K562 (cell line): ENCODE results near the gene TNPO2.

Experiments used
- CAMTA2 ChIP-seq: fragments of 250-450 bp; sonication (Bioruptor Pico); conservative IDR thresholded peaks from 2 replicates; pipeline ENCODE4 v1.5.1; 2022
- CREM ChIP-seq: IDR thresholded peaks from 2 replicates; pipeline ENCODE4 v1.6.1; 2014; ENCODE audit warnings: antibody characterized with exemption, low read depth
- MAFK ChIP-seq: IDR thresholded peaks from 2 replicates; pipeline ENCODE4 v1.6.1; 2011; ENCODE audit warnings: low read length, improper control_type of control experiment
- PCBP2 ChIP-seq: fragments of 200-400 bp; formaldehyde crosslinking; IDR thresholded peaks from 2 replicates; pipeline ENCODE4 v1.6.1; 2018; ENCODE audit warnings: low read length, low read depth, mild to moderate bottlenecking, moderate library complexity; ENCODE audit not compliant: poor library complexity, severe bottlenecking
- ZSCAN29 ChIP-seq: fragments of 450-650 bp; IDR thresholded peaks from 2 replicates; pipeline ENCODE4 v1.6.1; 2017
- TF ChIP-seq, protein P1 (sequence below), 3 experiments: IDR thresholded peaks in 2 of 3; conservative IDR thresholded peaks in 1 of 3; 2 replicates each; pipeline ENCODE4 v1.5.1; 2011 to 2012; ENCODE audit warnings: low read length in 3 of 3, mild to moderate bottlenecking in 3 of 3, control low read depth in 2 of 3, improper control_type of control experiment in 1 of 3, inconsistent platforms in 1 of 3, low read depth in 1 of 3, mixed read lengths in 1 of 3, moderate library complexity in 1 of 3; ENCODE audit not compliant: insufficient read depth in 2 of 3
- TF ChIP-seq, protein P2 (sequence below): fragments of 250-450 bp; sonication (Bioruptor Pico); IDR thresholded peaks from 2 replicates; pipeline ENCODE4 v1.4.0; 2020; ENCODE audit warnings: mild to moderate bottlenecking

DNA sequence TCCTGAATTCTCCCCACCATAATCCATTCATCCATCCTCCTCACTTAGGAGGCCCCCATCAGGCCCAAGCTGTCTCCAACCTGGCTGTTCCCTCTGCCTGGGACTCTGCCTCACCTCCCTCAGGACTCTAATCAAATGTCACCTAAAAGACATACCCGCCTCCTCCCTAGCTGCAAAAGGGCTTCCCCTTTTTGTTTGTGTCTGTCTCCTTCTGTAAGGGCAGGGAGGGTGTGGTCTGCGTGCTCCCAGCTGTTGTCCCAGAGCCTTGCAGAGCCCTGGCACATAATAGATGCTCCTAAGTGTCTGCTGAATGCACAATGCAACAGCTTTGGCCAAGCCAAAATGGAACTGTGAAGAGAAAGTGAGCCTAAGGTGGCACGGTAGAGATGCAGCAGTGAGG lies 6.3 kb upstream of the TNPO2 start:
- no peak for TF ChIP-seq MAFK
- TF ChIP-seq, protein P1, sequence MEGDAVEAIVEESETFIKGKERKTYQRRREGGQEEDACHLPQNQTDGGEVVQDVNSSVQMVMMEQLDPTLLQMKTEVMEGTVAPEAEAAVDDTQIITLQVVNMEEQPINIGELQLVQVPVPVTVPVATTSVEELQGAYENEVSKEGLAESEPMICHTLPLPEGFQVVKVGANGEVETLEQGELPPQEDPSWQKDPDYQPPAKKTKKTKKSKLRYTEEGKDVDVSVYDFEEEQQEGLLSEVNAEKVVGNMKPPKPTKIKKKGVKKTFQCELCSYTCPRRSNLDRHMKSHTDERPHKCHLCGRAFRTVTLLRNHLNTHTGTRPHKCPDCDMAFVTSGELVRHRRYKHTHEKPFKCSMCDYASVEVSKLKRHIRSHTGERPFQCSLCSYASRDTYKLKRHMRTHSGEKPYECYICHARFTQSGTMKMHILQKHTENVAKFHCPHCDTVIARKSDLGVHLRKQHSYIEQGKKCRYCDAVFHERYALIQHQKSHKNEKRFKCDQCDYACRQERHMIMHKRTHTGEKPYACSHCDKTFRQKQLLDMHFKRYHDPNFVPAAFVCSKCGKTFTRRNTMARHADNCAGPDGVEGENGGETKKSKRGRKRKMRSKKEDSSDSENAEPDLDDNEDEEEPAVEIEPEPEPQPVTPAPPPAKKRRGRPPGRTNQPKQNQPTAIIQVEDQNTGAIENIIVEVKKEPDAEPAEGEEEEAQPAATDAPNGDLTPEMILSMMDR (IDR thresholded peaks at IDR 0.05 in 2 of 3, conservative IDR thresholded peaks at IDR 0.05 in 1 of 3; ENCODE audit: insufficient read depth in 2 of 3, low read depth in 1 of 3, low read length in 3 of 3): no peak
- TF ChIP-seq CREM: no peak
- TF ChIP-seq PCBP2: no peak
- TF ChIP-seq, protein P2, sequence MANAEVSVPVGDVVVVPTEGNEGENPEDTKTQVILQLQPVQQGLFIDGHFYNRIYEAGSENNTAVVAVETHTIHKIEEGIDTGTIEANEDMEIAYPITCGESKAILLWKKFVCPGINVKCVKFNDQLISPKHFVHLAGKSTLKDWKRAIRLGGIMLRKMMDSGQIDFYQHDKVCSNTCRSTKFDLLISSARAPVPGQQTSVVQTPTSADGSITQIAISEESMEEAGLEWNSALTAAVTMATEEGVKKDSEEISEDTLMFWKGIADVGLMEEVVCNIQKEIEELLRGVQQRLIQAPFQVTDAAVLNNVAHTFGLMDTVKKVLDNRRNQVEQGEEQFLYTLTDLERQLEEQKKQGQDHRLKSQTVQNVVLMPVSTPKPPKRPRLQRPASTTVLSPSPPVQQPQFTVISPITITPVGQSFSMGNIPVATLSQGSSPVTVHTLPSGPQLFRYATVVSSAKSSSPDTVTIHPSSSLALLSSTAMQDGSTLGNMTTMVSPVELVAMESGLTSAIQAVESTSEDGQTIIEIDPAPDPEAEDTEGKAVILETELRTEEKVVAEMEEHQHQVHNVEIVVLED: no peak
- TF ChIP-seq CAMTA2 (CRISPR knock-in tag): no peak
- TF ChIP-seq ZSCAN29: no peak
